ENCODE data around the gene ECPAS.
"Not testable (repeated sequence)": the region's sequence is repeated elsewhere in the genome, so short reads cannot be mapped to it uniquely, and the experiment has no call there.

Gene ECPAS, protein sequence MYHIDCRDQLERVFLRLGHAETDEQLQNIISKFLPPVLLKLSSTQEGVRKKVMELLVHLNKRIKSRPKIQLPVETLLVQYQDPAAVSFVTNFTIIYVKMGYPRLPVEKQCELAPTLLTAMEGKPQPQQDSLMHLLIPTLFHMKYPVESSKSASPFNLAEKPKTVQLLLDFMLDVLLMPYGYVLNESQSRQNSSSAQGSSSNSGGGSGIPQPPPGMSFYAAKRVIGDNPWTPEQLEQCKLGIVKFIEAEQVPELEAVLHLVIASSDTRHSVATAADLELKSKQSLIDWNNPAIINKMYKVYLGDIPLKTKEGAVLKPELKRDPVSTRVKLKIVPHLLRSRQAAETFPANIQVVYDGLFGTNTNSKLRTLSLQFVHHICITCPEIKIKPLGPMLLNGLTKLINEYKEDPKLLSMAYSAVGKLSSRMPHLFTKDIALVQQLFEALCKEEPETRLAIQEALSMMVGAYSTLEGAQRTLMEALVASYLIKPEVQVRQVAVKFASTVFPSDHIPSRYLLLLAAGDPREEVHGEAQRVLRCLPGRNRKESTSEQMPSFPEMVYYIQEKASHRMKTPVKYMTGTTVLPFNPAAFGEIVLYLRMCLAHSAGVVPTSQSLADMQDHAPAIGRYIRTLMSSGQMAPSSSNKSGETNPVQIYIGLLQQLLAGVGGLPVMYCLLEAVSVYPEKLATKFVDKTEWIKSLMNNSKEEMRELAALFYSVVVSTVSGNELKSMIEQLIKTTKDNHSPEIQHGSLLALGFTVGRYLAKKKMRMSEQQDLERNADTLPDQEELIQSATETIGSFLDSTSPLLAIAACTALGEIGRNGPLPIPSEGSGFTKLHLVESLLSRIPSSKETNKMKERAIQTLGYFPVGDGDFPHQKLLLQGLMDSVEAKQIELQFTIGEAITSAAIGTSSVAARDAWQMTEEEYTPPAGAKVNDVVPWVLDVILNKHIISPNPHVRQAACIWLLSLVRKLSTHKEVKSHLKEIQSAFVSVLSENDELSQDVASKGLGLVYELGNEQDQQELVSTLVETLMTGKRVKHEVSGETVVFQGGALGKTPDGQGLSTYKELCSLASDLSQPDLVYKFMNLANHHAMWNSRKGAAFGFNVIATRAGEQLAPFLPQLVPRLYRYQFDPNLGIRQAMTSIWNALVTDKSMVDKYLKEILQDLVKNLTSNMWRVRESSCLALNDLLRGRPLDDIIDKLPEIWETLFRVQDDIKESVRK (N-terminal part only)

DNA sequence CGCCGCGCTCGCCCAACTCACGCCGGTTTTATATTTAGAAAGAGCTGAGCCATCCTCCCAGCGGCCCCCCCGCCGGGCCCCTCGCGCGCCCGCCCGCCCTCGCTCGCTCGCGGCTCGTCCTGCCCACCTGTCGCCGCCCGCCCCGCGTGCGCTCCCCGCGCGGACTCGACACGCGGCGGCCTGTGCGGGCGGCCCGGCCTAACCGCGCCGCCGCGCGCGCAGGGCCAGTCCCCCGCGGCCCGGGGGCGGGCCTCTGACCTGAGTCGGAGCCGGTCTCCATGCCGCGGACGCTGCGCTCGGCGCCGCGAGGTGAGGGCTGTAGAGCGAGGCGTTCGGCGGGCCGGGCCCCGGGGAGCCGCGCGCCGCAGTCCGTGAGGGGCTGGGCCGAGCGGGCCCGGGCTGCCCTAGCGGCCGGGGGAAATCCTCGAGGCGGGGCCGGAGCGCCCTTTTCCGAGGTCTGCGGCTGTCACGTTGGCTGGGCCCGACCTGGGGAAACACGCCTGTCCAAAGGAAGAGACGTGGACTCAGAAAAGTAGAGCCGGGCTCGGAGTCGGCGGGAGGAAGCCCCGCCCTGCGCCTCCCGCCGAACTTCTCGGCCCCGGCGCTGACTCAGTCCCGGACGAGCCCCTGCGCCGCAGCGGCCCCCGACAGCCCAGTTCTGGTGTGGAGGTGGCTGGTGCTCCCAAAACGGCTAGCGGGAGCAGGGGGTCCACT is at the start of gene ECPAS:
Gene ECPAS, minus strand, starts transcription at position 526 of the 714 bp plus-strand sequence. CDS start 11,465 bp downstream, outside the sequence.
- peak; percentile 55 for DNase-seq (ENCODE audit: low spot score)

DNA sequence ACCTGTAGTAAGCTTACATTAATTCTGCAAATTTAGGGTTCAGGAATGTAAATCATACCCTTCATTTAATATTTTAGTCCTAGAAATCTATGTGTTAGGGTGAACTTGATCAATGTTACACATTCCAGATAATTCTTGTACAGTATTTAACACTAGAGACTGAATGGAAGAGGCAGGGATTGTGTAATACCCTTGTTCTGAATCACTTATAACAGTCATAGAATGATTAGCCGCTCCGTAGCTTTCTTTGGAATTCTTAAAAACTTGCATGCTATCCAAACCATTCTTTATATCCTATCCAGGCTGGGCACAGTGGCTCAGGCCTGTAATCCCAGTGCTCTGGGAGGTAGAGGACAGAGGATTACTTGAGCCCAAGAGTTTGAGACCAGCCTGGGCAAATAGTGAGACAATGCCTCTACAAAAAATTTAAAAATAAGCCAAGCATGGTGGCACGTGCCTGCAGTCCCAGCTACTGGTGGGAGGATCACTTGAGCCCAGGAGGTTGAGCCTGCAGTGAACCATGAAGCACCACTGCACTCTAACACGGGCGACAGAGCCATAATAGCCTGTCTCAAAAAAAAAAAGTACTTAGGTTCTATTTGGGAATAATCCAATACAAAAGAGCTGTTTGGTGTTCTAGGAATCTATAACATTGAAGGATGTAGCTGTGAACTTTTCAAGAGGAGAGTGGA is 49.1 kb upstream of the ECPAS start:
- no peak for DNase-seq (ENCODE audit: low spot score)

DNA sequence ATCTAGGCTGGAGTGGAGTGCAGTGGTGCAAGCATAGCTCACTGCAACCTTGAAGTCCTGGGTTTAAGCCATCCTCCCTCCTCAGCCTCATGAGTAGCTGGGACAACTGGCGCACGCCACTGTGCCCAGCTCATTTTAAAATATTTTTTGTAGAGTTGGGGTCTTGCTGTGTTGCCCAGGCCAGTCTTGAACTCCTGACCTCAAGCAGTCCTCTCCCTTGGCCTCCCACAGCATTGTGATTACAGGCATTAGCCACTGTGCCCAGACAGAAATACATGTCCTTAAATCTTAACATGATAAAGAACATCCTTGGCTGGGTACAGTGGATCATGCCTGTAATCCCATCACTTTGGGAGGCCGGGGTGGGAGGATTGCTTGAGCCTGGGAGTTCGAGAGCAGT is 47.5 kb upstream of the ECPAS start:
- no peak for DNase-seq (ENCODE audit: low spot score)

DNA sequence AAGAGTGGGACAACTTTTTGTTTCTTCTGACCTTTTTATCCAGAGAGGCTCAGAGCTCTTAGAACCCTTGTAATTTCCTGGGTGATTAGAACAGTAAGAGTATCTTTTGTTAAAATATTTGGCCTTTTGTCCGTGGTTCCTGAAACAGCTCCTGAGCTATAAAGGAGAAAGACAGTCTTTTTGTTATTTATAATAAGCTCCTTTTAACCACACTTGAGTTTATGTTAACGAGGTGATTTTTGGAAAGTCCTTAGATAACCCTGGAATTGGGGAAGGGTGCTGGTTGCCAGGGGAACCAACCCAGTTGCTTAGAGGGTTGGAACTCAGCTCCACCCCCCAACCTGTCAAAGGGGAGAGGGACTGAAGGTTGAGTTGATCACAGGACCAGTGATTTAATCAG is 45.6 kb upstream of the ECPAS start:
- no peak for DNase-seq (ENCODE audit: low spot score)

DNA sequence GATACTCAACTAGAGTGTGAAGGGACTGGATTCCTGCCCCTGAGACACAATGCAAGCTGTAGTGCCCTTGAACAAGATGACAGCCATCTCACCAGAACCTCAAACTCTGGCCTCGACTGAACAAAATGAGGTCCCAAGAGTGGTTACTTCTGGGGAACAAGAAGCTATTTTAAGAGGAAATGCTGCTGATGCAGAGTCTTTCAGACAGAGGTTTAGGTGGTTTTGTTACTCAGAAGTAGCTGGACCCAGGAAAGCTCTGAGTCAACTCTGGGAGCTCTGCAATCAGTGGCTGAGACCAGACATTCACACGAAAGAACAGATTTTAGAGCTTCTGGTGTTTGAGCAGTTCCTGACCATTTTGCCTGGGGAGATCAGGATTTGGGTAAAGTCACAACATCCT is 43.2 kb upstream of the ECPAS start:
- DNase-seq (ENCODE audit: low spot score) = no peak

DNA sequence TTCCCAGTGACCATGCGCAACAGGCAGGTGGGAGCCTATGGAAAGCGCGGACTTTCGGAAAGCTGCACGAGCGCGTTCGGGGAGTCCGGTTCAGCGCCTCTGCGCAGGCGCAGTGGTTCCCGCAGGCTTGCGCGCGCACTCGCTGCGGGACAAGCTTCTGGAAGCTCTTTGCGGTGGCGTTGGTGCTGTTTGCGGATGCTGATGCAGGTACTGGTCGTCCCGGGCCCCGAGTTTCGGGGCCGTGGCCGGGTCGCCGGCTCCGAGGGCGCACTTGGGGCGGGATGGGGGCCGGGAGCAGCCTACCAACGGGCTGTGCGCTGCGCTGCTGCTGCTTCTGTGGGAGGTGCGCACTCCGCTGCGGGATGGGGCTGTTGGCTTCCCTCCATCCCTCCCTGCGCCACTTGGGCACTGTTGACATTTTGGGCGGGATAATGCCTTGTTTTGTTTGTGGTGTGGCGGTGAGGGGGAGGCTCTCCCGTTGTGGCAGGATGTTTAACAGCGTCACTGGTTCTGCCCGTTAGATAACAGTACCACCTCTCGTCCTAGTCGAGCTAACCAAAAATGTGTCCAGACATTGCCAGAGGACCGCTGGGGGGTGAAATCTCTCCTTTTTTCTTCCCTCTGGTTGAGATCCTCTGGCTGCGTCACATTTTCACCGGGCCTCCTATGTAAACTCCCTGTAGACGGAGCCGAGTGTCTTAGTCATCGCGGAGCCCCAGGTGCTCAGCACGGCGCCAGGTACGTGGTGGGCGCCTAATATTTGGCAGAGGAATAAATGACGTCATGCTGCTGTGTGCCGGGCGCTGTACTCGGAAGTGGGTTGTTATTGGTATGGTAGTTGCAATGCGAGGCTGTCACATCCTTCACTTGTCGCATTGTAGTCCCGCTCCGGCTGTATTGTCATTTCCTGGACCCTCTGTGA is 41.1 kb upstream of the ECPAS start, which contains the start of gene ZNF483:
Gene ZNF483, plus strand, starts transcription at position 124 of the 922 bp plus-strand sequence. CDS start 2,217 bp downstream, outside the sequence.
- peak; percentile 88 for DNase-seq (ENCODE audit: low spot score)

DNA sequence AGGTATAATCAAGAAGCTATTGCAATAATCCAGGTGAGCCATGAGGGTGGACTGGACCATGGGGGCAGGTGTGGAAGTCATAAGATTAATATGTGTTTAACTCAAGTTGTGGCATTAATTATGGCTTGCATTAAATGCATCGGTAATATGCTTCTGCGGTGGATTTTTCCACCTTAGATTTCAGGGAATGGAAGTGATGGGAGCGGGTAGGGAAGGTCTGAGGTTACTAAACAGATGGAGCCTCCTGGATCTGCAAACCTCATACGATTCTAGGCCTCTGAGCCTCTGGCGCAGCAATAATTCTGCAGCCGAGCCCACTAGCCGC is 40.5 kb upstream of the ECPAS start:
- DNase-seq (ENCODE audit: low spot score) = no peak

DNA sequence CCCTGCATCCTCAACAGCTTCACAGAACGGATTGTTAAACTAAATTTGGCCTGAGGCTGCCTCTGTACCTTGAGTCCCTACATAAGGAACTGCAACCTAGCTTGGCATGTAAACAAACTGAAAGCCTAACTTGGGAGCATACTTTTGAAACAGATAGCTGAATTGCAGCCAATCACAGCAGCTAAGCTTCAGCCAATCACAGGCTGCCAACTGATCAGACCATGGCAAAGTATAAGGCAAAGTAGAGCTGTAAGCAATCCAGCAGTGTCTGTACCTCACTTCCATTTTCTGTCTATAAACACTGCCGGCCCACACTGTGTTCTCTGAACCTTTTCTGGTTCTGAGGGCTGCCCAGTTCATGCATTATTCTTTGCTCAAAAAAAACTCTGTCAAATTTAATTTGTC is 31.9 kb upstream of the ECPAS start:
- no peak for DNase-seq (ENCODE audit: low spot score)

DNA sequence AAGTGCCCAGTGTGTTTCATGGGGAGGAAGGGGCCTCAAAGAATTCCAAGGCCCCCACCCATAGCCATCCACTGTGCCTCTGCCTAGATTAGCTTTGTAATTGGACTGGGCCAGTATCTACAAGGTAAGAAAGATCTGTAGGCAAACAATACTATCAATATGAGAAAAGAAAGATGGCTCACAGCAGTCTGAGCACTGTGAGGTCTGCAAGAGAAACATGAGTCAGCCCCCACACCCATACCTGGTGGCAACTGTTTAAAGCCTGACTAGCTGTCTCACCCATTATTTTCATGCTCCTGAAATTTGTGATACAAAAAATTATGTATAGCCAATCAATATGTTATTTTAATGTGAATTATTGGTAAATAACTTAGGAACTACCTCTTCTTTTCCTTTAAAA is 30.8 kb upstream of the ECPAS start:
- DNase-seq (ENCODE audit: low spot score) = no peak

DNA sequence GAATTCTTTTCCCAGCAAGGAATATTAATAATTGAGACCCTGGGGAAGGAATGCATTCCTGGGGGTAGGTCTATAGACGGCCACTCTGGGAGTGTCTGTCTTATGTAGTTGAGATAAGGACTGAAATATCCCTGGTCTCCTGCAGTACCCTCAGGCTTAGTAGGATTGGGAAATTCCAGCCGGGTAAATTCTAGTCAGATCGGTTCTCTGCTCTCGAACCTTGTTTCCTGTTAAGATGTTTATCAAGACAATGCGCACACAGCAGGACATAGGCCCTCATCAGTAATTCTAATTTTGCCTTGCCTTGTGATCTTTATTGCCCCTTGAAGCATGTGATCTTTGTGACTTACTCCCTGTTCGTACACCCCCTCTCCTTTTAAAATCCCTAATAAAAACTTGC is 27.4 kb upstream of the ECPAS start:
- not testable (repeated sequence) for DNase-seq (ENCODE audit: low spot score)

DNA sequence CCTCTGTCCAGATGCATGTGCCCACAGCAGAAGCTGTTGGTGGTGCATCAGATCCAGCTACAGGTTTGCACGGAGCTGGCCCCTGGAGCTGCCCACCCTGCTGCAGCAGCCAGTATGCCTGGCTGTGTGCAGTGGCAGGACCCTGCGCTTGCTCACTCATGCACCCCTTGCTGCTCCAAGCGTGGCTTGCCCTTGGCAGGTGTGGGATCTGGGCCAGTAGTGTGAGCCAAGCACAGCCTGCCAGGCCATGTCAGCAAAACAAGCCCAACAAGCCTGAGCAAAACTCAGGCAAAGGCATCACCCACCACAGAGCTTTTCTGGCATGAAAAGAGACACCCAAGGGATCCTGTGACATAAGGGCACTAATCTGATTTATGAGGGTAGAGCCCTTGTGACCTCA is 18.3 kb upstream of the ECPAS start:
- no peak for DNase-seq (ENCODE audit: low spot score)

DNA sequence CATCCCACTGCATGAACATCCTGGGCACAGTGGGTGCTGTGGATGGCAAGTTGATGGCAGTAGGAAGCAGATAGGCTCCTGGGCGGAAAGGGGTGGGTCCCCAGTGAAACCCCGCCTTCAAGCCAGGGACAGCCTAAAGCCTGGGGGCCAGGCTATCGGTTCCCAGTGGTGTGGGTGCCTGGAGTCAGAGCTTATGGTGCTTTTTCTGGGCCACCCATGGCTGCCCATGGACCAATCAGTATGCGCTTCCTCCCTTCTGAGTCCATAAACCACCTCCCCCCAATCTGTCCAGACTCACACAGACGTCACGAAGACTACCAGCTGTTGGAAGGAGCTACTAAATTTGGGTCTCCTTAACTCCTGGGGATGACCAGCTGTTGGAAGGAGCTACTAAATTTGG is 17.5 kb upstream of the ECPAS start:
- DNase-seq (ENCODE audit: low spot score) = no peak

DNA sequence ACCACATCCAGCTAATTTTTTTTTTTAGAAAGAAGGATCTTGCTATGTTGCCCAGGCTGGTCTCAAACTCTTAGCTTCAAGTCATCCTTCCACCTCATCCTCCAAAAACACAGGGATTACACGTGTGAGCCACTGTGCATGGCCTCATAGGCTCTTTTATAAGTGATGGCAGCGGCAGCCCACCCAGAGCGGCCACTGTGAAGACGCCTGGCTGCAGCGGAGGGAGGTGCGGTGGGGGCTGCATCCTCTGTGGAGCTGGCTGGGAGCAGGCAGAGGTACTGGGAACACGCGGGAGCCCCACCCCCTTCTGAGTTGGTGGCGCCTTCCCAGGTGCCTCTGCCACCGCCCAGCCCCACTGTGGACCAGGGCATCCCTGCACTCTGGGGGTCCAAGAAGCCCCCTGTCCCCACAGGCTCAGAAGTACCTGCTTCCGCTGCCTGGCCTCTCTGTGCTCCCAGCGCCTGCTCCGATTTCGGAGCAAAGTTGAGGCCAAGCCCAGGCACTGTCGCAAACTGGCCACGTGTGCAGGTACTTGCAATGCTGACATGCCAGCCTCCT is 16.9 kb upstream of the ECPAS start:
- no peak for DNase-seq (ENCODE audit: low spot score)

DNA sequence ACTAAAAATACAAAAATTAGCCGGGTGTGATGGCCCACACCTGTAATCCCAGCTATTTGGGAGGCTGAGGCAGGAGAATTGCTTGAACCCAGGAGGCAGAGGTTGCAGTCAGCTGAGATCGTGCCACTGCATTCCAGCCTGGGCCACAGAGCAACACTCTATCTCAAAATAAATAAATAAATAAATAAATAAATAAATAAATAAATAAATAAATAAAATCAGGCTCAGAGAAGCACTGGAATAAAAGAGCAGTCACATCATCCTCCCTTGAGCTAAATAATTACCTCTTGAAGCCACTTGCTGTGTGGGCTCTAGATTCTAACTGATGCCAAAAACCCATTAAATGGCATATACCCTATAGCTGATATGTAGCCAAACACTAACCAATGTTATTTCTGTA is 13.0 kb upstream of the ECPAS start:
- DNase-seq (ENCODE audit: low spot score) = not testable (repeated sequence)

DNA sequence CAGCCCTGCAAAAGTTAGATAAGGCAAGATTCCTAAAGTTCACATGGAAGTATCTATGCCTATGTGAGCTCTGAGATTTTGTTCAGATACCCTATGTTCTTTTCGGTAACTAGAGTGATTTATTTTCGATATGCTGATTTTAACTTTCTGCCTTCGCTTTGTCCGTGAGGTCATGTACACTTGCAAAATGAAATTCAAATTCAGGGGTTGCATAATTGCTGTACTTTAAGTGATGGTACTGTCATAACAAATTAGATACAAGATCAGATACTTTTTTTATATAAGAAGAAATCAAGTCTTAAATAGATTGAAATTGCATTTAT is 350 bp upstream of the ECPAS start:
- DNase-seq (ENCODE audit: low spot score) = no peak

DNA sequence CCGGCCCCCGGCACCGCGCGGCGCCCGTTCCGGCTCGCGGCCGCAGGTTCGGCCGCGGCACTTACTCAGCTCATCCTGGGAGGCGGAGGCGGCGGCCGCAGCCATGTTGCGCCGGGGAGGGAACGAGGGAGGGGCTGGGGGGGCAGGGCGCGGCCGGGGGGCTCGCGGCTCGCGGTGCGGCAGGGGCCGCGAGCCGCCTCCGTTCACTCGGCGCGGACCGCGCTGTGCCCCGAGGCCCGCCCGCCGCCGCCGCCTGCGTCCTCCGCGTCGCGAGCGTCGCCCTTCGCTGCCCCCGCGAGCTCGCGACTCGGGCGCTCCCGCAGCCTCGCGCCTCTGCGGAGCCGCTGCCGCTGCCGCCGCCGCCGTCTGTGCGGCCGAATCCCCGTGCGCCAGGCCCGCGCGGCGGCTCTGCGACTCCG is 735 bp downstream of the ECPAS start:
- DNase-seq (ENCODE audit: low spot score) = peak; percentile 56

DNA sequence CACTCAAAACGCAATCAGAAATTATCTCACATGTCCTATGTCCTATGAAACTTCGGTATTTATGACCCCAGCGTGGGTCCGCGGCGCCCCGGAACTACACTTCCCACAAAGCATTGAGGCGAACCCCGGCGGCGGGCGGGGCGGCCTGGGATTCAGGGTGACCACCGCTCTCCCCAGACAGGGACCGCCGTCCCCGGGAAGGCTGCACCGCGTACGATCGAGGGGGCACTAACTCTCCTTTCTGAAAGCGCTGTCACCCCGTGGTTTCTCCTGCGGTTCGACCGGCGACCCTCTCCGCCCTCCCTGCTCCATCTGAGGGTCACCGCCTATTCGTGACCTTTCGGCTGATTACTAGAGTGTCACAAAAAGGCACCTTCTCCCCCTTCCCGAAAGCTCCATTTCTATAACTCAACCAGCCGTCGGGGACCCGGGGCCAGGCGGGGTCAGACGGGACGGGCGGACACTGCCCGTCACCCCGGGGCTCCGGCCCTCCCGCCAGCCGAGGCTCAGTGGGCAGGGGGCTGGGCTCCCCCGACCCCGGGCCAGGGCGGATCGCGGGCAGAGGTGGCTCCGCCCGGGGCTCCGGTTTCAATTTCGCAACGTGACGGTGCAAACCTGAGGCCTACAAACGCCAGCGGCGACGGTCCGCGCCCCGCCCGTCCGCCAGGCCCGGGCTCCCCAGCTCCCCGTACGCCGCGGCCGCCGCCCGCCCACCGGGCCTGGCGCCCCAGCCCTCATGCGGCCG is 1.3 kb downstream of the ECPAS start:
- peak; percentile 63 for DNase-seq (ENCODE audit: low spot score)

DNA sequence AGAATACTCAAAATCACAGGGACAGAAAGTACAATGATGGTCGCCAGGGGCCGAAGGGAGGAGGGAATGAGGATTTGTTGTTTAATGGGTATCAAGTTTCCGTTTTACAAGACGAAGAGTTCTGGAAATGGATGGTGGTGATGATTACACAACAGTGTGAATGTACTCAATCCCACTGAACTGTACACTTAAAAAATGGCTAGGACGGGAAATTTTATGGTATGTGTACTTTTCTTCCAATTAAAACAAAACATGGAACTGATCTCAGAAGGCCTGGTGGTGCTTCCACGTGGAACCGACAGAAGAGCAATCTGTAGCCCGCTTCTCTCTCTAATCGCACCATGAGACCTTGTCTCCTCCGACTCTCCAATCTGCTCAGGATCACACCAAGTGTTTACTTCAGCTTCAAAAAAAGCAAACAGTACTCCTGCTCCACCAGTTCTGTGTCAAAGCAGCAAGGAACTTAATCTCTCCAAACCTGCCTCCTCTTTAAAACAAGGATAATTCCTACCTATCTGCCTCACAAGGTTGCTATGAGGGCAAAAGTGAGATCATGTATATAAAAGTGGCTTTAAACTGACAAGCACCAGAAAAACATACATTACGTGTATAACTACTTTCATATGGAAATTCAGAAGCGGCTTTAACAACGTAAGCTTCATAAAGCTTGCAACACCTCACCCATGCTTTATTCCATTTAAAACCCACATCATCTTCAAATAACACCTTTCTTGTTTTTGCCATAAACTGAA is 2.1 kb downstream of the ECPAS start:
- DNase-seq (ENCODE audit: low spot score) = no peak
